C4-2B (cell line): ENCODE measurements around the gene ERP44.

Experiments
- CTCF ChIP-seq: fragments of 450-650 bp; conservative IDR thresholded peaks from 2 replicates; pipeline ENCODE4 v1.5.1; 2017; ENCODE audit warnings: mild to moderate bottlenecking
- ZFX ChIP-seq: fragments of 450-650 bp; IDR thresholded peaks from 2 replicates; pipeline ENCODE4 v1.6.1; 2017

GRCh38 chr9:100092066-100092465 is 6.7 kb downstream of the ERP44 start:
- TF ChIP-seq CTCF, result no peak
- no peak for TF ChIP-seq ZFX
